ENCODE results near the gene RAP1GAP2. TPM values are rescaled to one million over a fixed set of nuclear protein-coding genes. Genes with fewer than 3 reads are reported as not detected.
"Not testable (repeated sequence)": the region's sequence is repeated elsewhere in the genome, so short reads cannot be mapped to it uniquely, and the experiment has no call there.

RAP1GAP2 gene
- polyA plus RNA-seq, 4 donors, result 23.3 to 28.2 (median 24.7) TPM

GRCh38 chr17:3009411-3009920 lies 213.2 kb downstream of the RAP1GAP2 start:
- no peak for DNase-seq (ENCODE audit: low read depth in 4 of 4, low spot score in 3 of 4)

GRCh38 chr17:3011891-3012290 lies 215.7 kb downstream of the RAP1GAP2 start:
- DNase-seq (ENCODE audit: low read depth in 4 of 4, low spot score in 3 of 4), result no peak

DNA sequence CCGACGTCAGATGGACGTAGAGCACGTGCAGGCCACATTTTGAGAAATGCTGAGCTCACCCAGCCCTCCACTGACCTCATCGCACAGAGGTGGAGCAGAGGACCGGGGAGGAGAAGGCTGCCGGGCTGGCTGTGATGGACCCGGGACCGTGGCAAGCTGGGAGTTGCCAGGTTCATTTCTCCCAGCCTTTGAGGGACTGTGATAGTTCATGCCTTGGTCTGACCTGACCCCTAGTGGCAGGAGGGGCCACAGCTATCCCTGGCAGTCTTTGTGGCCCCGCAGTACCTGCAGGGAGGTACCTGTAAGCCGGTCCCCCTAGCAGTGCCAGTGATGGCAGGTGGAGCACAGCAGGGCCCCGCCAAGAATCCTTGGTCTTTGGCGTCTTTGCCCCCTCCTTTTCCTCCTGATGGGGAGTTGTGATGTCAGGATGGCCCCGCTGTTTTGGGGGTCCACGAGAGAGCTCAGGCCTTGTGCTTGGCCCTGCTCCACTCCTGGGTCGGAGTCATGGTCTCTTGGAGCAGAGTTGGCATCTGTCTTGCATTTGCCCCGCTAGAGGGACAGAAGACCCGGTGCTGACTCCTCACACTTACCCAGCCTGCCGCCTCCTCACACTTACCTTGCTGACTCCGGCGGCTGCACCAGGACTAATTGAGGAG lies 216.8 kb downstream of the RAP1GAP2 start:
- no peak for DNase-seq (ENCODE audit: low read depth in 4 of 4, low spot score in 3 of 4)

GRCh38 chr17:3015890-3016289 lies 219.7 kb downstream of the RAP1GAP2 start:
- DNase-seq (ENCODE audit: low read depth in 4 of 4, low spot score in 3 of 4), result no peak

- no peak for DNase-seq (ENCODE audit: low read depth in 4 of 4, low spot score in 3 of 4)
Observed at GRCh38 chr17:3017936-3018335, 221.7 kb downstream of the RAP1GAP2 start.

DNA sequence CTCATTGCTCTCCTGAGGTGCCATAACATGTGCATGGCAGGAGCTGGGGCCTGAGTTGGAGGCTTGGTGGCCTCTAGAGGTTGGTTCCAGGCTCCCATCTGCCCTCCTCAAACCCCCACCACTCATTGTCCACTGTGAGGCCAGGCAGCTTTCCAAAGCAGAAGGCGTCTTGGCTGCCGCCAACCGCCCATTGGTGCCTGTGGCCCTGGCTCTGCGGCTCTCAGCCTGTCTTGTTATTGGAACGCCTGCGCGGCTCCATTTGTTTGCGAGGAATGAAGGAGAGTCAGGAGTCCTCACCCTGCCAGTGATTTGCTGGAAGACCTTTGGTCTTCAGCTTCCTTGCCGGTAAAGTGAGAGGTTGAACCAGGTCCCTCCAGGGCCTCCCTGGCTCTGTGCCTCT lies 223.5 kb downstream of the RAP1GAP2 start:
- no peak for DNase-seq (ENCODE audit: low read depth in 4 of 4, low spot score in 3 of 4)

- DNase-seq (ENCODE audit: low read depth in 4 of 4, low spot score in 3 of 4), result no peak
Observed at GRCh38 chr17:3020381-3020780, 224.1 kb downstream of the RAP1GAP2 start.

GRCh38 chr17:3022197-3022596 lies 226.0 kb downstream of the RAP1GAP2 start:
- no peak for DNase-seq (ENCODE audit: low read depth in 4 of 4, low spot score in 3 of 4)

DNA sequence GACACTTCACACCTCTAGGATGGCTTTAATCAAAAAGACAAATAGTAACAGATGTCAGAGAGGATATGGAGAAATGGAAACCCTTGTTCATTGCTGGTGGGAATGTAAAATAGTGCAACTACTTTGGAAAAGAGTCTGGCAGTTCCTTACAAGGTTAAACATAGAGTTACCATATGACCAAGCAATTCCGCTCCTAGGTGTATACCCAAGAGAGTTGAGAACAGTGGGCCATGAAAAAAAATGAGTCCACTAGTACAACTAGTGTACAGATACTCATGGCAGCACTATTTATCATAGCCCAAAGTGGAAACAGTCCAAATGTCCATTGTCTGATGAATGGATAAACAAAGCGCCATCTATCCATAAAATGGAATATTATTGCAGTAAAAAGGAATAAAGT lies 228.1 kb downstream of the RAP1GAP2 start:
- DNase-seq (ENCODE audit: low read depth in 4 of 4, low spot score in 3 of 4), result no peak

- no peak for DNase-seq (ENCODE audit: low read depth in 4 of 4, low spot score in 3 of 4)
Observed at GRCh38 chr17:3025421-3026124, 229.3 kb downstream of the RAP1GAP2 start.

GRCh38 chr17:3026125-3026855 lies 230.1 kb downstream of the RAP1GAP2 start:
- DNase-seq (ENCODE audit: low read depth in 4 of 4, low spot score in 3 of 4), result no peak

DNA sequence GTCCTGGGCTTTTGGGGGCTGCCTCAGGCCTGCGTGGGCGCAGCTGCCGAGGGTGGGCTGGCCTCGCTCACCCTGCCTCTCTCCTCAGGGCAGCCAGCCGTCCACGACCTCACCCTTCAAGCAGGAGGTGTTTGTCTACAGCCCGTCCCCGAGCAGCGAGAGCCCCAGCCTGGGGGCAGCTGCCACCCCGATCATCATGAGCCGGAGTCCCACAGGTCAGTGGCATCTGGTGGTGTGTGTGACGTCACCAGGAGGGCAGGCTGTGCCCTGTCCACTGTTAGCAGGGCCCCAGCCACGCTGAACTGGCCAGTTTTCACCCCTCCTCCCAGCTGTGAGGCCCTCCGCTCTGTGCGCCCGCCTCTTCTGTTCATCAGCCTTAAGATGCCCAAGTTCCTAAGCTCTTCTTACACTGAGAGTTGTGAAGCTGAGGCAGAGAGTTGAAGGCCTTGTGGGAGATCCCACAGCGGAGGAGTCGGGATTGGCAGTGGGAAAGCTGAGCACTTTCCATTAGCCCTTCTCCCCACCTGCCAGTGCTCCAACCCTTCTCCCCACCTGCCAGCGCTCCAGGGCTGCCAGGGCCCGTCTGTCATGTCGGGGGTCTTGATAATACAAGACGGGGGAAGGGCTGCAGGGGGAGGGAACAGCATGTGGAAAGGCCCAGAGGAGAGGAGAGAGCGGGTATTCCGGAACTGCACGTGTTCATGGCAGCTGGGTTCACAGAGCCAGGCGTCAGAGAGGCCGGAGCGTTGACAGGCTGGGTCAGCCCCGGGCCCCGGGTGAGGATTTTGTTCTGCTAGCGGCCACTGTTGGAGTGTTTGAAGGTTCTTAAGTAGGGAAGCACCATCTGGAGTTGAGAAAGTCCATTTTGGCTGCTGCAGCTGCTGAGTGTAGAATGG lies 230.9 kb downstream of the RAP1GAP2 start:
- DNase-seq (ENCODE audit: low read depth in 4 of 4, low spot score in 3 of 4), result no peak

DNA sequence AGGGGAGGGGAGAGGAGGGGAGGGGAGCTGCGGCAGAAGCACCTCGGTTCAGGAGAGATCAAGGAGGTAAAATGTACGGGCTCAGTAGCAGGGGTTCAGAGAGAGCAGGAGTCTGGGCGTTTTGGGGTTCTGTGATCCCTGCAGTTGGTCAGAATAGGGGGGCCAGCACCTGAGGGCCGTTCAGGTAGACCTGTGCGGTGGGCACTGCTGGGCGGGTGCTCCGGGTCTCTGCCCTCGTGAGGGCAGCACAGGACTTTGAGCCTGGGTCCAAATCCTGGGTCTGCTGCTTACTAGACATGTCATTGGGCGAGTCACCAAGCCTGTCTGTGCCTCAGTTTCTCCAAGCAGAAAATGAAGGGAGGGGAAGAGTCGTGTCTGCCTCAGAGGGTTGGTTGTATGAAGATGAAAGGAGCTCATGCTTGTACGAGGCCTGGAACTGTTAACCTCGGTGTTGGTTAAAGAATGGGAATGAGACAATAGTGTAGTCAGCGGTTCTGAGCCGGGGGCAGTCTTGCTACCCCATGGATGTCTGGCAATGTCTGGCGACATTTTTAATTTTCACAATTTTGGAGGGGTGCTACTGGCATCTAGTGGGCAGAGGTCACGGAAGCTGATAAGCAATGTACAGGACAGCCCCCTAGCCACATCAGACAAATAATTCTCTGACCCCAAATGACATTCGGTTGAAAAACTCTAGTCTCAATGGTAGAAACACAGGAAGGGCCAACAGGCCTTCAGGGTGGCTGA lies 231.7 kb downstream of the RAP1GAP2 start:
- no peak for DNase-seq (ENCODE audit: low read depth in 4 of 4, low spot score in 3 of 4)

- DNase-seq (ENCODE audit: low read depth in 4 of 4, low spot score in 3 of 4), result no peak
Observed at GRCh38 chr17:3029213-3029913, 233.1 kb downstream of the RAP1GAP2 start.

- DNase-seq (ENCODE audit: low read depth in 4 of 4, low spot score in 3 of 4), result no peak
Observed at GRCh38 chr17:3030096-3030495, 233.9 kb downstream of the RAP1GAP2 start.

DNA sequence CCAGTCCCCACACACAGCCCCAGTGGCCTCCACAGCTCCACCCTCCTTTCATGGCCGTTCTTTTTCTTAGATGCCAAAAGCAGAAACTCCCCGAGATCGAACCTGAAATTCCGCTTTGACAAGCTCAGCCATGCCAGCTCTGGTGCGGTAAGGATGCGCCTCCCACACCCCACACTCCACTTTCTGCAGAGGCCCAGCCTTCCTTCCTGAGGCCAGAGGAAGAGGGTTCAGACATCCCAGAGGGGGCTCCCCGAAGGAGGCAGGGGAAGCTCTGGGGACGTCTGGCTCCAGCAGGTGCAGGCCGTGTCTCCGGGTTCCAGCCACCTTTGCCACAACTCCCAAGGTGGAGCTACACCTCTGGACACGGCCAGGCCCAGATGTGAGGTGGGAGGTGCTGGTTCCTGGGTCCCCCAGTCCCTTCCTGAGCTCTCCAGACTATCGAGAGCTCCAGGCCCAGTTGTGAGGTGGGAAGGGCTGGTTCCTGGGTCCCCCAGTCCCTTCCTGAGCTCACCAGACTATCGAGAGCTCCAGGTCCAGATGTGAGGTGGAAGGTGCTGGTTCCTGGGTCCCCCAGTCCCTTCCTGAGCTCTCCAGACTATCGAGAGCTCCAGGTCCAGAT lies 234.7 kb downstream of the RAP1GAP2 start:
- not testable (repeated sequence) for DNase-seq (ENCODE audit: low read depth in 4 of 4, low spot score in 3 of 4)

- DNase-seq (ENCODE audit: low read depth in 4 of 4, low spot score in 3 of 4), result no peak
Observed at GRCh38 chr17:3032258-3033247, 236.3 kb downstream of the RAP1GAP2 start.

DNA sequence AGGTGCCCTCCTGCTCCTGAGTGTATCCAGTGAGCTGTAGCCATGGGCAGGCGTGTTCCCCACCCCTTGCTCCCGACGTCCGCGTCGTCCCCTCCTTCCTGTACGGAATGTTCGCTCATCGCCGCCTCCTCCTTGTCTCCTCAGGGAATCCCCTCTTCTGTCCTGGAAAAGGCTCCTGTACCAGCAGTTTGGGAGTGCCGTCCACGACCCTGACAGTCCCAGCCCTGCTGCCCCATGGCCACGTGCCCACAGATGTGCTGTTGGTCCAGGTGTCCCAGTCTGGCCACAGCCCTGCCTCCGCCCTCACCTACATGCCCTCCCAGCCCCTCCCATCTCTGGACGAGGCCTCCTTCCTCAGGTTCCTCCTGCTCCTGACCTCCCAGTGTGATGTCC lies 237.0 kb downstream of the RAP1GAP2 start:
- no peak for DNase-seq (ENCODE audit: low read depth in 4 of 4, low spot score in 3 of 4)
